KBM-7 (cell line): ENCODE measurements around the gene ARAP3.

Experiments used
- DNase-seq: peaks from one replicate; pipeline ENCODE4 v3.0.0-alpha.2; 2015
- in situ Hi-C: fragments of 300-500 bp; cut with MboI; formaldehyde crosslinking; loops from 2 replicates; pipeline ENCODE4 v1.14.3; 2020; ENCODE audit warnings: low sequenced_read_pairs, low pct_unique_long_range_greater_than_20kb, mixed read lengths

Gene ARAP3

GRCh38 chr5:141649056-141649688 is 32.9 kb downstream of the ARAP3 start:
- DNase-seq = no peak
- in situ Hi-C loops = no loop called here

GRCh38 chr5:141647851-141648250 is 34.2 kb downstream of the ARAP3 start:
- in situ Hi-C loops = no loop called here
- no peak for DNase-seq

GRCh38 chr5:141647242-141647641 is 34.8 kb downstream of the ARAP3 start:
- in situ Hi-C loops = no loop called here
- DNase-seq = no peak

DNA sequence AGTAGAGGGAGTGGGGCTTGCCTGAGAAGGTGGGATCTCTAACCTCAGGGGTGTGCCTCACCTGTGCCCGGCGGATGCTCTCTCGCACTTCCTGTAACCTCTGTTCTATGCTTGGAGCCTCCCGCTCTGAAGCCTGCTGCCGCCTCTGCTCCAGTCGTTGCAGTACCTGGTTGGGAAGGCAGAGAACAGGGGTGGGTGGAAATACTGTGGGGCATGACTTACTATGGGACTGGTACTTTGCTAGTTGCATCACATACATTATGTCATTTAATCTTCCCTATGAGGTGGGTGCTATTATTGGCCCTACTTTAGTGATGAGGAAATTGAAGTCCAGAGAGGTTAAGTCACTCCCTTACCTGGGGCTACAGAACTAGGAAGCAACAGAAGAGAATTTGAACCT is 36.0 kb downstream of the ARAP3 start:
- in situ Hi-C loops = no loop called here
- DNase-seq = no peak

DNA sequence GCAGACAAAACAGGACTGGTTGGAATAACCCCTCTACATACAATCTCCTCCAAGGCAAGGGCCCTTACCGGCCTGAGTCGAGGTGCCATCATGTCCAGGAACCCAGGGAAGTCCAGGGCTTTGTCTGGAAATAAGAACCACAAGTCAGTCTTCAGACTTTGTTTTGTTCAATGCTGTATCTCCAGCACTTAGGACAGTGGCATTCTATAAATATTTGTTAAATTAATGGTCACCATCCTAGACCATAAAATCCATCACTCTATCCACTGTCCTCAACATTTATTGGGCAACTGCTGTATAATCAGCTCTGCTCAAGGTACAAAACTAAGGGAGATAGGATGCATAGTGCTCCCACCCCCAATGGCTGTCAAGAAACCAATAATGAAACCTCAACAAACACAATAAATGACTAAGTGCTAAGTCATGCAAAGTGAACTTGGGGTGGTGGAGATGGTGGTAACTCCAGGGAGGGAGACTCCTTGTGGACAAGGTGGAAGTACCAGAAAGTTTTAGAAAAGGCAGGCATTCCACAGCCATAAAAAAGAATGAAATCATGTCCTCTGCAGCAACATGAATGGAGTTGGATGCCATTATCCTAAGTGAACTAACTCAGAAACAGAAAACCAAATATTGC is 40.3 kb downstream of the ARAP3 start:
- peak; percentile 34 for DNase-seq

GRCh38 chr5:141640698-141641097 is 41.3 kb downstream of the ARAP3 start:
- in situ Hi-C loops = no loop called here
- no peak for DNase-seq

More for the DNA sequence above, 40.3 kb downstream of the ARAP3 start:
- in situ Hi-C loops = no loop called here

GRCh38 chr5:141640051-141640415 is 42.0 kb downstream of the ARAP3 start:
- DNase-seq = no peak
- in situ Hi-C loops = no loop called here

- in situ Hi-C loops = no loop called here
Measured at GRCh38 chr5:141639357-141640050, 42.5 kb downstream of the ARAP3 start.

GRCh38 chr5:141638771-141639170 is 43.3 kb downstream of the ARAP3 start:
- DNase-seq = no peak
- in situ Hi-C loops = no loop called here

More at GRCh38 chr5:141639357-141640050, 42.5 kb downstream of the ARAP3 start:
- DNase-seq = no peak

GRCh38 chr5:141637767-141638419 is 44.1 kb downstream of the ARAP3 start:
- in situ Hi-C loops = no loop called here
- peak; percentile 89 for DNase-seq

DNA sequence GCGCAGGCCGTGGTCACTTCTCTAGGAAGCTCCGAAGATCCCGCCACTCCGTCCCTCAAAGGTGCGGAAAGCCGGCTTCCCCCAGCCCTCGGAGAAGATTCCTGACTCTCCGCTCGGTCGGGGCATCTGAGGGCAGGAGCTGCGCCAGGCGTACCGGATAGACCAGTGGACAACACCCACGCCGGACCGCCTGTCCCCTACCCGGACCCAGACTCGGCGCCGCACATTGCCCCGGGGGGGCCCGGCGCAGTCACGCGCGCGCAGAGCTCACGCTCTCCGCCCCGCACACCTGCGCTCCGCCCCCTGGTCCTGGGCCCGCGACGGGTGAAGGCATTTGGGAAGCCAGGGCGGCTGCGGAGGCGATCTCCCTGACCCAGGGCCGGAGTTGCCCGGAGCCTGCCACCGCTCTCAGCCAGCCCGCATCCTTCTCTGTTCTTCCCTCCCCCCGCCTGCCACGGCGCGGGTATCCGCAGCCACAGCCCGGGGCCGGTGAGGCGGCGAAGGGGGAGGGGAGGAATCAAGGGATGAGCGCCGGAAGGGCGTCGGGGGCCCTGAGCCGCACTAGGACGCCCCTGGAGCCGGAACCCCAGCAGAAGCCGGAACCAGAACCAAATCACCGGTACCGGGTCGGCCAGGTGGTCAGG is 44.8 kb downstream of the ARAP3 start:
- peak; percentile 44 for DNase-seq
- in situ Hi-C loops = no loop called here

GRCh38 chr5:141636413-141637122 is 45.5 kb downstream of the ARAP3 start, which contains the start of the genes HDAC3 and RELL2:
Gene HDAC3 (minus strand): TSS chr5:141636849. CDS start chr5:141636790, 59 bp downstream.
Gene RELL2 (plus strand): TSS chr5:141636997. CDS start chr5:141638226, 1,229 bp downstream.
- DNase-seq = peak; percentile 92
- in situ Hi-C loops = no loop called here

DNA sequence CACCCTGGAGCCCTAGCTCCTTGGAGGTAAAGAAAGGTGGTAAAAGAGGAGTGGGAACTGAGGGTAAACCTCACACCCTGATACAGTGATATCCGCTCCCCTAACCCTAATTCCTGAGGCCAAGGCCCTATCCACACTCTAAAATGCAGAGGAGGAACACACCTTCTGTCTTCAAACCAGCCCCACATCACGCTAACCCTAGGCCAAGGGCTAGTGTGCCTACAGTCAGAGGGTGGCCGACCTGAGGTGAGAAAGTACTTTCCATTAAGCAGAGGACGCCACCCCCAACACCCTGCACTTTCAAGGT is 46.0 kb downstream of the ARAP3 start:
- in situ Hi-C loops = no loop called here
- peak; percentile 22 for DNase-seq

- no peak for DNase-seq
- in situ Hi-C loops = no loop called here
Measured at GRCh38 chr5:141635646-141636045, 46.4 kb downstream of the ARAP3 start.

- no peak for DNase-seq
- in situ Hi-C loops = no loop called here
Measured at GRCh38 chr5:141634720-141635119, 47.3 kb downstream of the ARAP3 start.

- in situ Hi-C loops = no loop called here
- peak; percentile 36 for DNase-seq
Measured at GRCh38 chr5:141633871-141634561, 48.0 kb downstream of the ARAP3 start.

- DNase-seq = no peak
- in situ Hi-C loops = no loop called here
Measured at GRCh38 chr5:141632650-141633049, 49.4 kb downstream of the ARAP3 start.

GRCh38 chr5:141630570-141631140 is 51.4 kb downstream of the ARAP3 start:
- no peak for DNase-seq
- in situ Hi-C loops = no loop called here
